Activated CD4-positive, alpha-beta T cell treated with anti-CD3 and anti-CD28 coated beads, Interleukin-10, Interleukin-2, amounts not matched to agents 100 ng/mL and 50 ng/mL, durations not matched to agents 16 hours and 8 hours (primary cell): ENCODE results near the gene ZNF609.

Experiments used
- DNase-seq: peaks from one replicate; pipeline ENCODE4 v3.0.0-alpha.2; 2020

Gene ZNF609

DNA sequence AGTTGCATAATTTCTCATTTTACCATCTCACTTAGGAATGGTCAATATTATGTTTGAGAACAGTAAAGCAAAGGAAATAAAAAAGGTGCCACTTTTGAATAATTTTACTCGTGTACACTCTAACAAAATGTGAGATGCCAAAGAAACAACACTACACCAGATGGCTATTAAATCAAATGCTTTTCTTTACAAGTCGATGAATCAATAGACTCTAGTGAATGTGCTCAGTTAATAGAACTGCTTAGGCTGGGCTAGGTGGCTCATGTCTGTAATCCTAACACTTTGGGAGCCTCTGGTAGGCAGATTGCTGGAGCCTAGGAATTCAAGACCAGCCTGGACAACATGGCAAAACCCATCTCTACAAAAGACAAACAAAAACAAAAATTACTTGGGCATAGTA lies 87.9 kb downstream of the ZNF609 start:
- DNase-seq: no peak

DNA sequence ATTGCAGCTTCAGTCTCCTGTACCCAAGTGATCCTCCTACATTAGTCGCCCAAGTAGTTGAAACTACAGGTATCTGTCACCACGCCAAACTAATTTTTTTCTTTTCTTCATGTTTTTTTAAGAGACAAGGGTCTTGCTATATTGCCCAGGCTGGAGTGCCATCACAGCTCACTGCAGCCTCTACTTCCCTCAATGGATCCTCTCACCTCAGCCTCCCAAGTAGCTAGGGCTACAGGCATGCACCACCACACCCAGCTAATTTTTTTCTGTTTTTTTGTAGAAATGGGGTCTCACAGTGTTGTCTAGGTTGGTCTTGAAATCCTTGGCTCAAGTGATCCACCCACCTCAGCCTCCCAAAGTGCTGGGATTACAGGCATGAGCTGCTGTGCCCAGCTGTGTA lies 89.5 kb downstream of the ZNF609 start:
- DNase-seq: no peak

DNA sequence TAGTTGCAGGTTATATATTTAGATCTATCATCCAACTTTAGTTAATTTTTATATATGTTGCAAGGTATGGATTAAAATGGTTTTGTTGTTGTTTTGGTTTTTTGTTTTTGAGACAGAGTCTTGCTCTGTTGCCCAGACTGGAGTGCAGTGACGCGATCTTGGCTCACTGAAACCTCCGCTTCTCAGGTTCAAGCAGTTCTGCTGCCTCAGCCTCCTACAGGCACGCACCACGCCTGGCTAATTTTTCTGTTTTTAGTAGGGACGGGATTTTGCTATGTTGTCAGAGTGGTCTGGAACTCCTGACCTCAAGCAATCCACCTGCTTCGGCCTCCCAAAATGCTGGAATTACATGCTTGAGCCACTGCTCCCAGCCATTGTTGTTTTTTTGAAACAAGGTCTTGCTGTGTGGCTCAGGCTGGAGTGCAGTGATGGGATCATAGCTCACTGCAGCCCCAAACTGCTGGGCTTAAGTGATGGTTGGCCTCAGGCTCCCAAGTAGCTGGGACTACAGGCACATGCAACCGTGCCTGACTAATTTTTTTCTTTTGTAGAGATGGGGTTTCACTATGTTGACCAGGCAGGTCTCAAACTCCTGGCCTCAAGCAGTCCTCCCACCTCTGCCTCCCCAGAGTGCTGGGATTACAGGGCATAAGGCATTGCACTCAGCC lies 92.0 kb downstream of the ZNF609 start:
- no peak for DNase-seq

DNA sequence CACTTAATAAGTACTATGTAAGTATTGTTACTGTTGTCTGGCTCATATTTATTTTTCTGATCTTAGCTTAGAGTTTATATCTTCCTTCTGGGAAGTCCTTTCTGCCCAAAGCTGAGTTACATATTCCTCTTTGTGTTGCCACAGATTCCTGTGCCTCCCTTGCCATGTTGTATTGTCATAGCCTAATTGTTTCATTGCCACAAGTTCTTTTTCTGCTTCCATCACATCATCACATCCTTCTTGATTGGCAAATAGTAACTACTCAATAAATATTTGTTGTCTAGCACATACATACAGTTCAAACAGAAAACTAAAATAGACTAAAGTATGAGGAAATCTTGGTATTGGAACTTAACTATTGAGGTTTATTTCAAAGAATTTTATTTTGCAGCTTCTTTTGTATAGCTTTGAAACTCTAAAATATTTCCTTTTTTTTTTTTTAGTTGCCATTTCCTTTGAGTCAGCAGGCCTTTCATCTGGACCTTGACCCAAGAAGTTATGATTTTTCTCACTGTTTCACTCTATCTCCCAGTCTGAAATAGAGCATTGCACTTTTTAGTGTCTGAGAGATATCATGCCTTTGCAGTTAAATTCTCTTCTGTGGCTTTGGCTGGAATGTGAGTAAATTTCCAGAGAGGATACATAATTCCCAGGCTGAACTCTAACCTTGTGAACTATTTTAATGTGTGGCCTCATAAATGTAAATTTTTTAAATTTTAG lies 98.2 kb downstream of the ZNF609 start:
- no peak for DNase-seq

DNA sequence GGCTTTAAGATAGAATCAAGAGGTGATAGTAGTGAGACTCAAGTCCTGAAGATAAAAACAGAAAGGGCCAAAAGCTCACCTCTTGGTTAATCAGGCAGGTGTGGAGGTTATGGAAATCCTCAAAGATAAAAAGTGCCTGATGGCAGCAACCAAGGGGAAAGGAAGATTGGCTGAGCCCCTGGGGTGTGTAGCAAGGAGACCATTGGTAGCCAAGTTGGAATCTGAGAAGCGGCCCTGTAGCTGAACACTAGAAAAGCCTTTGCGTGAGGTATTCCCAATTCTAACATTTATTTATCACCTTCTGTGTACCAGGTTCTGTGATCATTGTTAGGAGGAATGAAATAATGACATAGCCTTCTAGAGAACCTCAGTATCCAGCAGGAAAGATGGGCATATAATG lies 98.9 kb downstream of the ZNF609 start:
- no peak for DNase-seq

DNA sequence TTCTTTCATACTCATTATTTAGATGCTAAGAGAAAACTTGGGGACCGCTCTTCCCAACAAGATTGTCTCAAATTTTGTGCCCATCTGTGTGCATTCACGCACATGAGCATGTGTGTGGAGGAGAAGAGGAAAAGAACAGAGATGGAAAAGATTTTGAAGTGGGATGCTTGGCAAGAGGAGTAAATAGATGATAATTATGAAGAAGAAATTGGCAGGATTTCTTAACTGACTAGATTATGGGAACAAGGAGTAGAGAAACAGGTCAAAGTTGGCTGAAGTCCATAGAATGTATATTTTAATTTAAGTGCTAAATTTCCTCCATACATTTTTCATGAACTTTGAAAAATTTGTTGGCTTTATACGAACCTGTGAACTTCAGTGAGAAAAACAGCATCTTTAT lies 100.1 kb downstream of the ZNF609 start:
- DNase-seq: no peak

DNA sequence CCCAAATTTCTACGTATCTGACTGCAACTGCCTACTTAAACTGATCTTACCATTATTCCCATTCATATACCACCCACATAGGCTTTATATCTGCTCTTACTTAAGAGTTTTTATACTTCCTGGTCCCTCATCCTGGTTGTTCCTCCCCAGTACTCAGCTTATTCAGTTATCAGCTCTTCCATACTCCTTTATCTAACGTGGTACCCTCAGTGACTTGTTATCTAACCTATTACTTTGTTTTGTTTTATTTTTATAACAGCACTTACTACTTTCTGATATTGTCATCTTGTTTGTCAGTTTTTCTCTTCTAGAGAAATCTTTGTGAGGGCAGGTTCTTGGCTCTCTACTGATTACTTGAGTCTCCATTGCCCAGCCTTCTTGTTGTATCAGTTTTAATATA lies 100.6 kb downstream of the ZNF609 start:
- no peak for DNase-seq

DNA sequence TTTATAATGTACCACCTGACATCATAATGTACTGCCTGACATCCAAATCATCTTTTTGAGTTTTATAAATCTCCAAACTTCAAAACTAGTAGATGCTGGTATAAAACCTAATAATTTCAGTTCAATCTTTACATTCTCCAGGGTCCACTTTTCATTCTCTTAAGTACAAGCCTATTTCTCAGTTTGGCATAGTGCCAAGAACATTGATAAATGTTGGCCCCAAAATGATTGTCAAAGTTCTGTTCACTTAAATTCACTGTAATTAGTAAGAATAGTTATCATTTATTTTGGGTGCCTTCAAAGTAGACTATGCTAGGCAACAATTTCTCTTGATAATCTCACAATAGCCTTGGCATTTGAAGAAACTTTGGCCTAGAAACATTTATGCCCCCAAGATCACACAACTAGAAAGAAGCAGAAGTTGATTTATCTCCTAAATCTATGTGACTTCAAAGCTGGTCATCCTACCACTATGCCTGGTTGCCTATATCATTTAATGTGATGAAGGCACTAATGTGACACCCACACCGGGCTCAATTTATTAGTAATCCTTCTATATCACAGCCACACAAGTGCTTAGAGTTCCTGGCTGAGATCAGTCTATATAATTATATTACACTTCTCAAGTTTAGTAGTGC lies 101.7 kb downstream of the ZNF609 start:
- DNase-seq: no peak

DNA sequence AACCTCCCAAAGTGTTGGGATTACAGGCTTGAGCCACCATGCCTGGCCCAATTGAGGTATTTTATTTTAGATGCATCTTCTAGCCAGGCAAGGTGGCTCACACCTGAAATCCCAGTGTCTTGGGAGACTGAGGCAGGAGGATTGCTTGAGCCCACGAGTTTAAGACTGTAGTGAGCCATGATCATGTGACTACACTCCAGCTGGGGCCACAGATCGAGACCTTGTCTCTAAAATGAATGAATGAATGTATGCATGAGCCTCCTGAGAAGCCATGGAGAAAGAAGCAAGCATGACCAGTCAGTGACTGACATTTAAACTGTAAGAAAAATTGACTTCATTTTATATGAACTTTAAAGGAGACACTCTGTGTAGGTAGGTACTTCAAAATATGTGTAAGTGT lies 105.7 kb downstream of the ZNF609 start:
- DNase-seq: no peak

DNA sequence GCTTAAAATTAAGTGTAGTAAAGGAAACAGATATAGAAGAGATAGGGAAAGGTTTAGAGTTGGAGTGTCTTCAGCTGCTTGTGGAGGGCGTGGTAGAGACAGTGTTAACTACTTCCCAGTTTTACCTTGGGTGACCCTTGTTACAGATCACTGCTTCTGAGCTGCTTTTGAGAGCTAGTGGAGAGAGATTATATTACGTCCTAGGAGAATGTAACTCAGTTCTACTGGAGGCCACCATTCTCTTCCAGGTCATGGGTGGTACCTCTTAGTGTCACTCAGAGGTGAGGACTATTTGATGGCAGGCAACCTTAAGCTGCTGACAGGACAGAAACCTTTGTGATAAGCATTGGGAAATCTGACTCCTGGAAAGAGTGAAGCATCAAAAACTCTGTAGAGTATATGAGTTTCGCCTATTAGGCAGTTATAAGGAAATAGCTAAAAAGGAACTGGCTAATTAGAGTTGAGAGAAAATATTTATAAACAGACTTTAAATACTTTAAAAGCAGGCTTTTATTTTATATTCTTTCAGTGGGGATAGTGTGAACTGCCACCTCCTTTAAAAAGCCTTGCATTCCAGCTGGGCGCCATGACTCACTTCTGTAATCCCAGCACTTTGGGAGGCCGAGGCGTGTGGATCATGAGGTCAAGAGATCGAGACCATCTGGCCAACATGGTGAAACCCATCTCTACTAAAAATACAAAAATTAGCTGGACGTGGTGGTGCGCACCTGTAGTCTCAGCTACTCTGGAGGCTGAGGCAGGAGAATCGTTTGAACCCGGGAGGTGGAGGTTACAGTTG lies 106.5 kb downstream of the ZNF609 start:
- DNase-seq: no peak

DNA sequence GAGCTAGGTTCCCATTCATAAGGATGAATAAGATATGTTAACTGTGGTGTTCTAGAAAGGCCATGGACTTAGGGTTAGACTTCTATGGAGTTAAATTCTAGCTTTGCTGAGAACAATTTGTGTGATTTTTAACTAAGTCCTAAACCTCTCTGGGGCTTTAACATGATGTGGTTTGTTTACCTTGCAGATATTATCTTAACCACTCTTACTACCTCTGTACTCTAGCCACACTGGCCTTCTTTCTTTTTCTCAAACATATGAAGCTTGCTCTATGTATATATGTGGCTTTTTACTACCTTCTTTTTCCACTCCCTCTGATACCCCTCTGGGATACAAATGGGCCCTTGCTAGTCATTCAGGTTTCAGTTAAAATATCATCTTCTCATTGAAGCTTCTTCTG lies 108.4 kb downstream of the ZNF609 start:
- no peak for DNase-seq

DNA sequence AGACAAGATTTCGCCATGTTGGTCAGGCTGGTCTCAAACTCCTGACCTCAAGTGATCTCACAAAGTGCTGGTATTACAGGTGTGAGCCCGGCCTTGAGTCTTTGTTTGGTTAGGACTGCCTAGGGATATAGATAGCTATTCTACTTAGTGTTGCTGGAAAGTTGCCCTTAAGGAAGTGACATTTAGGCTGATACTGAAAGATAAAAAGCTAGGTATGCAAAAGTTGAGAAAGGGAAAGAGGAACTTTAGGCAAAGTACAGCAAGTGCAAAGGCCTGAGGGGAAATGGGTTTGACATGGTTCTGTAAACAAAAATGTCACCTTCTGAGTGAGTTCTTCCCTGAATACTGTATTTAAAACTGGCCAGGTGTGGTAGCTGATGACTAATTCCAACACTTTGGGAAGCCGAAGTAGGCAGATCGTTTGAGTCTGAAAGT lies 111.5 kb downstream of the ZNF609 start:
- DNase-seq: no peak

DNA sequence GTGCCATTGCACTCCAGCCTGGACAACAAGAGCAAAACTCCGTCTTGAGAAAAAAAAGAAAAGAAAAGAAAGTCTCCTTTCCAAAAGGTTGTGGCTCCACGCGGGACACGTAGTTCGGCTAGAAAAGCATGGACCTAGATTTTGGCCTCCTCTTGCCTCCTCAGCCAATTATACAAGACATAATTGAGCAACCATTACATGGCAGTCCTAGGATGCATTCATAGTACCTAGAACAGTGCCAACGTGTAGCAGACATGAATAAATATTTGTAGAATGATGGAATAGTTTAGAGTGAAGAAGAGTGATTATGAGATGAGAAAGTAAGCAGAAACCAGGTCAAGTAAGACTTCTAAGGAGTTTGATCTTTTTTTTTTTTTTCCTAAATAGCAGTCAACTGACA lies 112.5 kb downstream of the ZNF609 start:
- no peak for DNase-seq

DNA sequence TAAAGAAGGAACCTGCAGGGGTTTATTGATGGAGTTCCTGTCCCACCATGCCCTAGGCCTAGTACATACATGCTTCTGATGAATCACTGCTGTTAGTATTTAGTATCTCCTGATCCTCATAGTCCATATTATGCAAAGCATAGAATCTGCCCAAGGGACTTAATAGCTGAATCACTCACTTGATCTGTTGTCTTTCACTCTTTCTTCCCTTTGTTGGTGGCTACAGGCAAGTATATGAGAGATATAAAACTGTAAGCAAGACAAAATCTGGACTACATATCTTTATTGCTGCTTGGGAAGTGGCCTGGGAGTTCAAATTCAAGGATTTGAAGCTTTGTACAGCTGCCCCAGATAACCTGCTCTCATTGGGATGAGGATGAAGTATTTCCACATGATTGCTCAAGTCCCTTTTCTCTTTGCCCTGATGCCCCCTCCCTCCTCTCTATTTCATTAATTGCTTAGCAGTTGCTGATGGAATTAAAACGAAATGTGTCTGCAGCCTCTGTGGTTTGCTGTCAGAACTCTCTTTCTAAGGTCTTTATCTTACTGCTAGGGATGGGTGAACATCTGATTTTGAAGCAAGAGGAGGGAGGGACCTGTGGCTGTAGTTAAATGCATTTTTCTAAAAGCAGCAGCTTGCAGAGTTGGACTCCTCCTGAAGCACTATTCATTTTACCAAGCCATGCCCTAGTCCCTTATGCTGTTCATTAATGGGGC lies 114.1 kb downstream of the ZNF609 start:
- no peak for DNase-seq

DNA sequence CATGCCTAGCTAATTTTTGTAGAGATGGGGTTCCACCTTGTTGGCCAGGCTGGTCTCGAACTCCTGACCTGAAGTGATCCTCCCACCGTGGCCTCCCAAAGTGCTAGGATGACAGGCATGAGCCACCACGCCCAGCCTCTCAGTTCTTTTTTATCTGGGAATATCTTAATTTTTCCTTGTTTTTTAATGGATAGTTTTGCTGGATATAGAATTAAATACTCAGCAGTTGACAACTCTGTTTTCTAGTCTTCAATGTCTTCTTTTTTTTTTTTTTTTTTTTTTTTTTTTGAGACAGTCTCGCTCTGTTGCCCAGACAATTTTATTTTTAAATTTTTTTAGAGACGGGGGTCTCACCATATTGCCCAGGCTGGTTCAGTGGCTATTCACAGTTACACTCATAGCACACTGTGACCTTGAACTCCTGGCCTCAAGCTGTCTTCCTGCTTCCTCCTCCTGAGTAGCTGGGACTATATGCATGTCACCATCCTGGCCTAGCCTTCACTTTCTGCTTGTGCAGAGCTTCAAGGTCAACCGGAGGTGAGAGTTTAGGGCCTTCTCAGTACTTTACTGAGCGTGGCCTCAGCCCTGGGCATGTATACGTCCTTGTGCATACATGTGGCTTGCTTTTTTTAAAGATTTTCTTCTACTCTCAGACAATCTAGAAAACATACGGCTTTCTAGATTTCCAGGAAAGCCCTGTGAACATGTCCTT lies 120.5 kb downstream of the ZNF609 start:
- DNase-seq: no peak

DNA sequence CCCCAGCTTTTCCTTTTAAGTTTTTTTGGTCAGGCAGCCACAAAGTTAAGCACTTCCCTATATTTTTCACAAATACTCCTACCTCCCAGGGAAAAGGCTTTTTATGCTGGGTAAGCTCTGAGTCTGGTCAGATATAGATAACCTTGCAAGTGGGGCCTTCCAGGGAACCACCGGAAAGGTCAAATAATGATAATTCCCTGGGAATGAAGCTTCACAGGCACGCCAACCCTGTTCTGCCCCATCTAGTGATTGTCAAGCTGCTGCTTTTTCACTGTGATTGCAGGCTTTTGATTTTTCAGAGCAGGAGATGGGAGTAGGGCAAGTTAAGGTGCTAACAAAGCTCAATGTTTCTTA lies 121.0 kb downstream of the ZNF609 start:
- DNase-seq: no peak

DNA sequence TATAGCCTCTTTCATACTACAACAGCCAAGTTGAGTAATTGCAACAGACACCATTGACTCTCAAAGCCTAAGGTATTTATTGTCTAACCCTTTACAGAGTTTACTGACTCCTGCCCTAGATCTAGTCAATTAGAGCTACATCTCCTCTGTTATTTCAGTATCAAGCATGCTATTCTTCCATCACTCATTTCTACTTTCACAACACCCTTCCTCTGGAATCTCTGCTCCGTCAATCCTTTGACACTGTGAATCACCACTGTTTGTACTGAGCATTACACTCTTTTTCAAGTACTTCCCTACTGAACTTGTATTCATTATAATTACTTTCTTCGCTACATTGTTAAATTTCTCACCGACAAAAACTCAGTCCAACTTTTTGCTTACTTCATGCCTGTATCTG lies 121.8 kb downstream of the ZNF609 start:
- no peak for DNase-seq

DNA sequence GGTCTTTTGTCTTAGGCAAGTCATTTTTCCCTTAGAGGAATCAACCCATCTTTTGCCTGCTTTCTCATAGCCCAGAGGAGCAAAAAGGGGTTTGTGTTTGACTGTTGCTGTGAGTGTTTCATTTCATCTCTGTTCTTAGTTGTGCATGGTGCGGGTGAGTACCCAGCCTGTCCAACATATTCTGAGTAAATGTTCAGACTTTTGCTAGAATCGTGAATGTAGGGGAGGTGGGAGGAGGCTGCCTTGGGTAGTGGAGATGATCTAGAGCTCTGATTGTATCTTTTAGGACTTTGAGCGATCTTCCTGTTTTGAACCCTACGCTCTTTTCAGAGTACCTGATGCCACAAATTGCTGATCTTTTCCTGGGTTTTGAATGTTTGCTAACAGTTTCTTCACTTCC lies 123.1 kb downstream of the ZNF609 start:
- DNase-seq: peak; percentile 17

DNA sequence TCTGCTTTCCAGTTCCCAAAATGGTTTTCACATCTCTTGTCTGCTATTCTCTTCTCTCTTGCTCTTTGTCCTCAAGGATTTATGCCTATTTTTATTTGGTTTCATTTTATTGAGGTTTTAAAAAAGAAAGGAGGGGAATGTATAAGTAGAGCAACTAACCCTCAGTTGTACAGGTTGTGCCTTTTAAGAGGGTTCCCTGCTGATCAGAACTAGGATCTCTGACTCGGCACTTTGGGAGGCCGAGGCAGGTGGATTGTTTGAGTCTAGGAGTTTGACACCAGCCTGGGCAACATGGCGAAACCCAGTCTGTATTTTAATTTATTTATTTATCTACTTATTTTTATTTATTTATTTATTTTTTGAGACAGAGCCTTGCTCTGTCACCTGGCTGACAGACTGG lies 123.6 kb downstream of the ZNF609 start:
- DNase-seq: no peak

DNA sequence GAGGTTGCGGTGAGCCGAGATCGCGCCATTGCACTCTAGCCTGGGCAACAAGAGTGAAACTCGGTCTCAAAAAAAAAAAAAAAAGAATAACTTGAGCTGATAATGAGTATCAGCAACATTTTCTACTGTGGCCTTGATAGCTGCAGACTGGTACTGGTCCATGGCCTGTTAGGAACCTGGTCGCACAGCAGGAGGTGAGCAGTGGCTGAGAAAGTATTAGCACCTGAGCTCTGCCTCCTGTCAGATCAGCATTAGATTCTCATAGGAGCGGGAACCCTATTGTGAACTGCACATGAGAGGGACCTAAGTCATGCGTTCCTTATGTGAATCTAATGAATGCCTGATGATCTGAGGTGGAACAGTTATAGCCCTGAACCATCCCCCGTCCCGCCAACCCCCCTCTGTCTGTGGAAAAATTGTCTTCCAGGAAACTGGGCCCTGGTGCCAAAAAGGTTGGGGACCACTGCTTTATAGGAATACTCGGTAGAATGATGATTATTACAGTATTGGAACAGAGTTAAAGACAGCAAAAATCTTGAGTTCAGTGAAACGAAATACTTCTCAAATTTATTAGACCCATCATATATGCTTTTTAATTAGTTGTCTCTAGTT lies 126.0 kb downstream of the ZNF609 start:
- DNase-seq: no peak

DNA sequence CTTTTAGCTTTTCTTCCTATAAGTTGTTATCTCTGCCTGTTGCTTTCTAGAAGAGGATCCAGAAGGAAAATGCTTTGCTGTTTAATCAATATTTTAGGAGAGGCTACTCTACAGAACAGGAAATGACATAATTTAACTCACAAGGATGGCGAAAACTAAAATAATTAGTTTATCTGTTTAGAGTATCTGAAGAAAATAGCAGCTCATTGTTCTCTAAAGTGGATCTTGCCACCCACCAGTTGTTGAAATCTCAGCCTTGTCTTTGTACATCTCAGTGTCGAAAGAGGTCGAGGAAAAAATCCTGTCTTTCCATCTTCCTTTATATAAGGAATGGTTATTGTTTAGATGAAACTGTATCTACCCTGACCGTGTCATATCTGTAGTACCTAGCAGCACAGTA lies 126.6 kb downstream of the ZNF609 start:
- DNase-seq: no peak
